ENCODE data around the gene NCAM1.

DNA sequence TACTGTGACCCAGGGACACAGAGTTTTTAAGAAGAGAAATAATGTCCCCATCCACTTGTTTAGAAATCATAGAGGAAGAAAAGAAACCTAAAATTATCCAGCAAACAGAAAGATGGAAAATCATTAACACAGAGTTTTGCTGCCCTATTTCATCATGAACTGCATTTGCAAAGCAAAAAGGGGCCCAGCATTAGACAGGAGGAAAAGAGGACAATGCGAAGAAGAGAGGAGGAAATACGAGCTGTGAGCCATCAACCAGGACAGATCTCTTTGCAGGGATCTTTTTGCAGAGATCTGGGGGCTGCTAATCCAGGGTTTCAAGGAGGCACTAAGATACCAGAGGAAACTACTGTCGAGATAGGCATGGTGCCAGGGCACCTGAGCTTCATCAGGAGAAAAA lies 14.4 kb upstream of the NCAM1 start:
- TF ChIP-seq, protein P1, sequence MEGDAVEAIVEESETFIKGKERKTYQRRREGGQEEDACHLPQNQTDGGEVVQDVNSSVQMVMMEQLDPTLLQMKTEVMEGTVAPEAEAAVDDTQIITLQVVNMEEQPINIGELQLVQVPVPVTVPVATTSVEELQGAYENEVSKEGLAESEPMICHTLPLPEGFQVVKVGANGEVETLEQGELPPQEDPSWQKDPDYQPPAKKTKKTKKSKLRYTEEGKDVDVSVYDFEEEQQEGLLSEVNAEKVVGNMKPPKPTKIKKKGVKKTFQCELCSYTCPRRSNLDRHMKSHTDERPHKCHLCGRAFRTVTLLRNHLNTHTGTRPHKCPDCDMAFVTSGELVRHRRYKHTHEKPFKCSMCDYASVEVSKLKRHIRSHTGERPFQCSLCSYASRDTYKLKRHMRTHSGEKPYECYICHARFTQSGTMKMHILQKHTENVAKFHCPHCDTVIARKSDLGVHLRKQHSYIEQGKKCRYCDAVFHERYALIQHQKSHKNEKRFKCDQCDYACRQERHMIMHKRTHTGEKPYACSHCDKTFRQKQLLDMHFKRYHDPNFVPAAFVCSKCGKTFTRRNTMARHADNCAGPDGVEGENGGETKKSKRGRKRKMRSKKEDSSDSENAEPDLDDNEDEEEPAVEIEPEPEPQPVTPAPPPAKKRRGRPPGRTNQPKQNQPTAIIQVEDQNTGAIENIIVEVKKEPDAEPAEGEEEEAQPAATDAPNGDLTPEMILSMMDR (IDR thresholded peaks at IDR 0.05) = no peak
- TF ChIP-seq ZFX (IDR thresholded peaks at IDR 0.05; ENCODE audit: borderline replicate concordance) = no peak

All from 22Rv1 (cell line).